H9 (cell line): Measurements from ENCODE around the gene SEMA3E. TPM values are rescaled to one million over a fixed set of nuclear protein-coding genes. Genes with fewer than 3 reads are reported as not detected.

Source experiments
- DNase-seq: peaks from one replicate; pipeline ENCODE4 v3.0.0-alpha.2; 2017
- H2AFZ ChIP-seq: one replicate; pipeline ENCODE4 v1.6.1; 2013; ENCODE audit warnings: mild to moderate bottlenecking, low read length, control low read depth, moderate library complexity
- H2AK5ac ChIP-seq: 2 replicates; pipeline ENCODE4 v1.6.1; 2013; ENCODE audit warnings: low read length, control low read depth, mixed read lengths; ENCODE audit not compliant: insufficient read length
- H2BK120ac ChIP-seq: one replicate; pipeline ENCODE4 v1.6.1; 2013; ENCODE audit warnings: low read depth, mild to moderate bottlenecking, low read length, control low read depth, inconsistent platforms; ENCODE audit not compliant: poor library complexity, severe bottlenecking
- H2BK12ac ChIP-seq: 2 replicates; pipeline ENCODE4 v1.6.1; 2013; ENCODE audit warnings: low read length, control low read depth, mixed read lengths, low read depth; ENCODE audit not compliant: insufficient read length
- H2BK15ac ChIP-seq: 2 replicates; pipeline ENCODE4 v1.6.1; 2013; ENCODE audit warnings: low read depth, low read length, control low read depth
- H2BK20ac ChIP-seq: one replicate; pipeline ENCODE4 v1.6.1; 2013; ENCODE audit warnings: low read depth, mild to moderate bottlenecking, low read length, control low read depth, inconsistent platforms; ENCODE audit not compliant: poor library complexity, severe bottlenecking
- H2BK5ac ChIP-seq: 2 replicates; pipeline ENCODE4 v1.6.1; 2013; ENCODE audit warnings: low read length, control low read depth, mixed read lengths; ENCODE audit not compliant: insufficient read length
- H3K14ac ChIP-seq: 2 replicates; pipeline ENCODE4 v1.6.1; 2013; ENCODE audit warnings: low read length, control low read depth; ENCODE audit not compliant: insufficient read depth
- H3K18ac ChIP-seq: 2 replicates; pipeline ENCODE4 v1.6.1; 2013; ENCODE audit warnings: low read depth, mild to moderate bottlenecking, mixed read lengths, low read length, control low read depth; ENCODE audit not compliant: insufficient read length
- H3K23ac ChIP-seq: 2 replicates; pipeline ENCODE4 v1.6.1; 2013; ENCODE audit warnings: low read length, control low read depth, mixed read lengths, low read depth; ENCODE audit not compliant: insufficient read length
- H3K23me2 ChIP-seq: 2 replicates; pipeline ENCODE4 v1.6.1; 2013; ENCODE audit warnings: low read depth, mild to moderate bottlenecking, mixed read lengths, low read length, control low read depth; ENCODE audit not compliant: insufficient read length, poor library complexity, severe bottlenecking
- H3K27ac ChIP-seq: 2 replicates; pipeline ENCODE4 v1.5.1; 2013; ENCODE audit warnings: low read length, control low read depth, mixed read lengths, low read depth; ENCODE audit not compliant: insufficient read length
- H3K27me3 ChIP-seq: 2 replicates; pipeline ENCODE4 v1.6.1; 2013; ENCODE audit warnings: low read length, control low read depth, inconsistent platforms; ENCODE audit not compliant: insufficient read depth
- H3K4ac ChIP-seq: 2 replicates; pipeline ENCODE4 v1.6.1; 2013; ENCODE audit warnings: low read depth, mild to moderate bottlenecking, control low read depth, inconsistent platforms, low read length, moderate library complexity
- H3K4me1 ChIP-seq: 2 replicates; pipeline ENCODE4 v1.6.1; 2013; ENCODE audit warnings: low read length, control low read depth, inconsistent platforms; ENCODE audit not compliant: insufficient read depth
- H3K4me2 ChIP-seq: 2 replicates; pipeline ENCODE4 v1.6.1; 2013; ENCODE audit warnings: low read length, control low read depth, mixed read lengths; ENCODE audit not compliant: insufficient read length, insufficient read depth
- H3K56ac ChIP-seq: 2 replicates; pipeline ENCODE4 v1.6.1; 2013; ENCODE audit warnings: low read depth, mild to moderate bottlenecking, mixed read lengths, low read length, control low read depth; ENCODE audit not compliant: insufficient read length
- H3K79me1 ChIP-seq: 2 replicates; pipeline ENCODE4 v1.6.1; 2013; ENCODE audit warnings: low read depth, mild to moderate bottlenecking, moderate library complexity, low read length, control low read depth, inconsistent platforms; ENCODE audit not compliant: insufficient read depth, poor library complexity, severe bottlenecking
- H3K79me2 ChIP-seq: 2 replicates; pipeline ENCODE4 v1.6.1; 2013; ENCODE audit warnings: low read length, control low read depth, inconsistent platforms; ENCODE audit not compliant: insufficient read depth
- H3K9ac ChIP-seq: 2 replicates; pipeline ENCODE4 v1.6.1; 2013; ENCODE audit warnings: low read length, control low read depth, mixed read lengths; ENCODE audit not compliant: insufficient read length; ENCODE audit errors: extremely low read depth
- H3K9me3 ChIP-seq: one replicate; pipeline ENCODE4 v1.6.1; 2013; ENCODE audit warnings: low read depth, low read length, inconsistent platforms; ENCODE audit not compliant: control insufficient read depth
- H3T11ph ChIP-seq: one replicate; pipeline ENCODE4 v1.6.1; 2013; ENCODE audit warnings: mild to moderate bottlenecking, low read length, control low read depth, inconsistent platforms
- H4K20me1 ChIP-seq: one replicate; pipeline ENCODE4 v1.6.1; 2013; ENCODE audit not compliant: control insufficient read depth, insufficient read length, insufficient read depth
- H4K5ac ChIP-seq: 2 replicates; pipeline ENCODE4 v1.6.1; 2013; ENCODE audit warnings: low read depth, mild to moderate bottlenecking, mixed read lengths, low read length, control low read depth; ENCODE audit not compliant: insufficient read length
- H4K8ac ChIP-seq: replicated peaks from 2 replicates; pipeline ENCODE4 v1.6.1; 2013; ENCODE audit warnings: low read length, control low read depth, mixed read lengths, low read depth; ENCODE audit not compliant: insufficient read length
- H4K91ac ChIP-seq: 2 replicates; pipeline ENCODE4 v1.6.1; 2013; ENCODE audit warnings: low read depth, mild to moderate bottlenecking, moderate library complexity, mixed read lengths, low read length, control low read depth; ENCODE audit not compliant: insufficient read length
- H3K27ac Mint-ChIP-seq, 3 experiments: 2 replicates in 2 of 3; 3 replicates in 1 of 3; pipeline ENCODE4 v1.8.0; 2020 to 2021; ENCODE audit warnings: mixed read lengths in 3 of 3, mild to moderate bottlenecking in 1 of 3, moderate library complexity in 1 of 3
- H3K27me3 Mint-ChIP-seq: 2 replicates; pipeline ENCODE4 v1.8.0; 2021; ENCODE audit warnings: low read depth, mild to moderate bottlenecking, moderate library complexity, mixed read lengths
- H3K36me3 Mint-ChIP-seq, 3 experiments: 2 replicates in 2 of 3; 3 replicates in 1 of 3; pipeline ENCODE4 v1.8.0; 2020 to 2021; ENCODE audit warnings: low read depth in 3 of 3, mixed read lengths in 3 of 3; ENCODE audit not compliant: insufficient read depth in 1 of 3
- H3K4me1 Mint-ChIP-seq, 2 experiments: 2 replicates each; pipeline ENCODE4 v1.8.0; 2020; ENCODE audit warnings: mixed read lengths in 2 of 2
- H3K4me3 Mint-ChIP-seq, 2 experiments: 2 replicates in 1 of 2; 3 replicates in 1 of 2; pipeline ENCODE4 v1.8.0; 2020 to 2021; ENCODE audit warnings: mild to moderate bottlenecking in 2 of 2, mixed read lengths in 2 of 2, moderate library complexity in 1 of 2
- H3K9me3 Mint-ChIP-seq, 2 experiments: 2 replicates in 1 of 2; 3 replicates in 1 of 2; pipeline ENCODE4 v1.8.0; 2020; ENCODE audit warnings: mild to moderate bottlenecking in 2 of 2, mixed read lengths in 2 of 2, moderate library complexity in 1 of 2
- CTCF ChIP-seq: fragments of 200-600 bp; sonication (generic); conservative IDR thresholded peaks from 3 replicates; pipeline ENCODE4 v1.8.0; 2021; ENCODE audit warnings: antibody characterized with exemption, mild to moderate bottlenecking
- WGBS: extraction: QIAGEN DNeasy Blood & Tissue Kit; methylation state at CpG from one replicate; pipeline ENCODE4 v1.1.7; 2013; ENCODE audit warnings: missing lambda C conversion rate, low lambda C conversion rate, mixed read lengths; ENCODE audit not compliant: insufficient read length; ENCODE audit errors: extremely low coverage; 5-methylcytosine and 5-hydroxymethylcytosine counted together
- total RNA-seq: library from RNA; stranded (reverse); gene quantifications from 2 replicates; pipeline ENCODE4 v1.2.1, GENCODE V29; 2021

The SEMA3E gene
- total RNA-seq, 1 experiment from 2014 or later = 0.39 TPM

DNA sequence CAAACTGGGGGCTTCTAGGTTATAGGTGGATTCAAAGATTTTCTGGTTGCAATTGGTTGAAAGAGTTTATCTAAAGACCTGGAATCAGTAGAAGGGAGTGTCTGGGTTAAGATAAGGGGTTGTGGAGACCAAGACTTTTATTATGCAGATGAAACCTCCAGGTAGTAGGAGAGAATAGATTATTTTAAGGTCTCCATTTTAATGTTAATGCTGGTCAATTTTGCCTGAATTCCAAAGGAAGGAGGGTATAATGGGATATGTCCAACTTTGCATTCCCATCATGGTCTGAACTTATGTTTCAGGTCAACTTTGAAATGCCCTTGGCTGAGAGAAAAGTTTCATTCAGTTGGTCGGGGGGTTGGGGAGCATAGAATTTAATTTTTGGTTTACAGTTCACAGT lies 44.3 kb upstream of the SEMA3E start:
- no peak overlapping the region for H3K23ac ChIP-seq
- no peak overlapping the region for H4K5ac ChIP-seq
- H2AFZ ChIP-seq = no peak overlapping the region
- no peak overlapping the region for H2BK15ac ChIP-seq
- peaks cover 26% of the 10 kb centered on the region for H3K27me3 ChIP-seq
- no peak overlapping the region for H3K18ac ChIP-seq
- H3K4ac ChIP-seq = no peak overlapping the region
- no peaks in the 10 kb centered on the region for H3K79me1 ChIP-seq
- TF ChIP-seq CTCF = no peak
- H4K91ac ChIP-seq = no peak overlapping the region
- H3T11ph ChIP-seq = no peak overlapping the region
- no CpG with 5 or more reads among the region's 1 CpG for WGBS
- H3K23me2 ChIP-seq = no peaks in the 10 kb centered on the region
- Mint-ChIP-seq H3K9me3 (peaks cover 2 to 10% of the 10 kb centered on the region in 2 experiments; a peak in 2 of 5 replicates), H3K36me3 (peaks cover 0 to 13% (median 2%) of the 10 kb centered on the region in 3 experiments; a peak in 2 of 7 replicates), H3K27me3 (peaks cover 48% of the 10 kb centered on the region), H3K4me1 (peaks cover 74 to 83% of the 10 kb centered on the region in 2 experiments), H3K4me3 (peak overlapping the region in 1 of 2 experiments; percentile 16; a peak in 2 of 5 replicates), H3K27ac (peak overlapping the region in 2 of 3 experiments; percentile 77 to 80; a peak in 5 of 7 replicates)
- H4K8ac ChIP-seq = no peak overlapping the region
- no peaks in the 10 kb centered on the region for H4K20me1 ChIP-seq
- no peak overlapping the region for H3K9ac ChIP-seq
- peak overlapping the region; percentile 33 for H3K4me2 ChIP-seq
- H2BK12ac ChIP-seq = no peak overlapping the region
- no peak overlapping the region for H2BK20ac ChIP-seq
- H3K27ac ChIP-seq = no peak overlapping the region
- H3K9me3 ChIP-seq = no peaks in the 10 kb centered on the region
- H2BK5ac ChIP-seq = no peak overlapping the region
- no peak overlapping the region for H2AK5ac ChIP-seq
- DNase-seq = no peak
- H3K4me1 ChIP-seq = peaks cover 20% of the 10 kb centered on the region; the same call in 1 of the 2 replicates
- H3K14ac ChIP-seq = no peak overlapping the region
- H2BK120ac ChIP-seq = no peak overlapping the region
- no peaks in the 10 kb centered on the region for H3K79me2 ChIP-seq
- no peak overlapping the region for H3K56ac ChIP-seq
